HL-60/S4 treated with phorbol 12-myristate 13-acetate at 8.2 ng/mL for 4 days and 3 days (cell line): Measurements from ENCODE around the gene AHNAK.
"Not testable (repeated sequence)": the region's sequence is repeated elsewhere in the genome, so short reads cannot be mapped to it uniquely, and the experiment has no call there.

Experiments used
- in situ Hi-C: fragments of 300-500 bp; cut with MboI; formaldehyde crosslinking; loops from 2 replicates; pipeline ENCODE4 v1.15.0; 2022; ENCODE audit warnings: low sequenced_read_pairs

The AHNAK gene

DNA sequence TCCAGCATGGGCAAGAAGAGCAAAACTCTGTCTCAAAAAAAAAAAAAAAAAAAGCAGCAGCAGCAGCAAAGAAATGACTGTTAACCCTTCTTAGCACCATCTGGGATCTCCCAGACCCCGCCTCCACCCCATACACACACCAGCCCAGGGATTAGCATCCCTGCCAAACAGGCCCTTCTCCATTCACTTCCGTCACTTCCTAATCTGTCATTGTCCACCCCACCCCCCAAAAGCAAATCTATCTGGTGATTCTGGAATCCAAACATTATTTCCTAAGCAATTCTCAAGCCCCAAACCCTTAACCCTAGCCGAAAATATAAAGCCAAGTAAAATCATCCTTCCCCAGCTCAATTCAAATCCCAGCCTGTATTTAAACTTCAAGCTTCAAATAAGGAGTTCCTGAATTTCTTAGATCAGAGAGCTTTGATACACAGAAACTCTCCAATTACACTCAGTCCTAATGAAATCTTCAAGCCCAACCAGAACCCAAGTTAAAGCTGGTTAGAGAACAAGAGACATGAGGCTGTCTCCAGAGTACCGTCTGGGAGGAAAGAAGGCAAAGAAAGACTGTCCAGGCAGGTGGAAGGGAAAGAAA lies 6.0 kb upstream of the AHNAK start:
- in situ Hi-C loops = no loop called here

DNA sequence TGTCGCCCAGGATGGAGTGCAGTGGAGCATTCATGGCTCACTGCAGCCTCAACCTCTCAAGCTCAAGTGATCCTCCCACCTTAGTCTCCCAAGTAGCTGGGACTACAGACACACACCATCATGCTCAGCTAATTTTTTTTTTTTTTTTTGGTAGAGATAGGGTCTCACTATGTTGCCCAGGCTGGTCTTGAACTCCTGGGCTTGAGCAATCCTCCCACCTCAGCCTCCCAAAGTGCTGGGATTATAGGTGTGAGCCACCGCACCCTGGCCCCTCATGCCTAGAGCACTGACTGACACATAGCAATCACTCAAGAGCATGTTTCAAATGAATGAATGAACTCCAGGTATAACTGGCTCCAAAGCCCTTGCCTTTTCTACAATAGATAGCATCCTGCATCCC lies 3.9 kb upstream of the AHNAK start:
- in situ Hi-C loops = not testable (repeated sequence)

DNA sequence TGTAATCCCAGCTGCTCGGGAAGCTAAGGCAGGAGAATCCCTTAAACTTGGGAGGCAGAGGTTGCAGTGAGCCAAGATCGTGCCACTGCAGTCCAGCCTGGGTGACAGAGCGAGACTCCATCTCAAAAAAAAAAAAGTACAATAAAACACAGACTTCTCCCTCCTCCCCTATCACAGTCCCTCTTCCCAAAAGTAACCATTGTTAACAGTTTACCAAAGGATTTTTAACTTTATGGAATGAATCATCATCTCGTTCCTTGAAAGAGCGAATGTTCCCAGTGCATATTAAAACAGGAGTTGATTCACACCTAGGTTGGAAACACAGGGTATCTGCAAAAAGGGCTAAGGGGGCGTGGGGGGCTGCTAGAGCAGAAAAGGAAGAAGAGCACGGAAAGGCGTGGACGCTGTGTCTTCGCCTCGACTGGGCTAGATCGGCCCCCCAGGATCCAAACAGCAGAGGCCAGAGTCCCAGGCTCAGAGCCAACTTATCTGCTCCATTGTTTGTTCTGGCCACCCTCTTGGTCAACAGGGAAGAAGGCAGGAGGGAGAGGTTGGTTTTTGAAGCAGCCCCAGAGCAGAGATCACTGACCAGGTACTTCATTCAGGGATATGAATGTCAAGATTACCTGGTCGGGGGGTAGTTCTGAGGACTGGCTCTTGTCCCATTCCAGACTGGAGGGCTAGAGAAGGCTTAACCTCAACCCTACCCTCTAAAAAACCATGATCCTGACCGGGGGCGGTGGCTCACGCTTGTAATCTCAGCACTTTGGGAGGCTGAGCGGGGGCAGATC lies 2.1 kb upstream of the AHNAK start:
- in situ Hi-C loops = no loop called here

DNA sequence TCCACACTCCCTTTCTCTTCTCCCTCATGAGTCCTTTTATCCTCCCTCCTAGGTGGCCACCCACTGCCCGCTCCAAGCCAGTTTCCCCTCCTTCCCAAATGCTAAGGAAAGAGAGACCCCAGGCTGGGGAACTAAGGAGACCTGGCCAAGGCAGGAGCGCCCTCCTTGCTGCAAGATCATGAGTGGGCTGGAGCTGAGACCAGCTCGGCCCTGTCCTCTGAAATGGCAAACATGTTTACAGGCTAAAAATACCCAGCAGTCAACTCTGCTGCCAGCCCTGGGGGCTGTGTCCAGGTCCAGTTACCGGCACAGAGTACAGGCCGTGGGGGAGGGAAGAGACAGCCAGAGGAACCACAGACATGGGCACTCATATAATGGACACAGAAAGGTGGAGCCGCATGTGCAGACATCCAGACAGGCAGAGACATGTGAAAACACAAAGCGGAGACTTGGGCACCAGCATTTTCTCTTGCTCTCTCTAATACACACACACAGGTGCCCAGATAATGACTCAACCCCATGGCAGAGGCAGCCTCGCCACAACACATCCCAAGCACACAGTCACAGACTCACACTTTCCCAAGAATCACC lies 1.2 kb upstream of the AHNAK start:
- in situ Hi-C loops = no loop called here

DNA sequence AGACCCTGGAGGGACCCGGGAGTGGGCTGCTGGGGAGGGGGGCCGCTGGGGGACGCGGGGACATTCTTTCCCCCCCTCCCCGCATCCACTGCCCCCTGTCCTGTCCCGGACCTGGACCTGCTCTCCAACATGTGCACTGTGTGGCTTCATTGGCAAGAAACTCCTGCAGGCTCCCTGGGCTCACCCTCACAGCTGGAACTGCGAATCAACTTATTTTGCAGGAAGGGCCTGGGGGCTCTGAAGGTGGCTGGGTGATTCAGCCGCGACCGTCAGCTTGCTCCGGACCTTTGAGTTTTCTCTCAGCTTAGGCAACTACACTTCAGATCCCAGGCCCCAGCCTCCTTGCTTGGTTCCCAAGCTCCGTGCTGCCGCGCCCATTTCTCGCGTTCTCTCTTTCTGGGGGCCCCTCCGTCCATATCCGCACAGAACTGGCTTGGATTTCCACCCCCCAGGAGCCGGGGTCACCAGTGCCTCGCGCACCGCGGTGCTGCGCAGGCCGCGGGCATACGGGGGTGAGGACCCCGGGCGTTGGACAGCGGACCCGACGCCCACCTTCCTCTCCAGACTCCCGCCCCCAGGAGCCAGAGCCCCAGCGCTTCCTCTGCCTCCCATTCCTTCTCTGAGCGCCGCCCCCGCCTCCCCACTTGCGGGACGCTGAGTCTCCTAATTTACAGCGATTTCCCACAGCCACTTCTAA lies 471 bp upstream of the AHNAK start:
- in situ Hi-C loops = no loop called here

DNA sequence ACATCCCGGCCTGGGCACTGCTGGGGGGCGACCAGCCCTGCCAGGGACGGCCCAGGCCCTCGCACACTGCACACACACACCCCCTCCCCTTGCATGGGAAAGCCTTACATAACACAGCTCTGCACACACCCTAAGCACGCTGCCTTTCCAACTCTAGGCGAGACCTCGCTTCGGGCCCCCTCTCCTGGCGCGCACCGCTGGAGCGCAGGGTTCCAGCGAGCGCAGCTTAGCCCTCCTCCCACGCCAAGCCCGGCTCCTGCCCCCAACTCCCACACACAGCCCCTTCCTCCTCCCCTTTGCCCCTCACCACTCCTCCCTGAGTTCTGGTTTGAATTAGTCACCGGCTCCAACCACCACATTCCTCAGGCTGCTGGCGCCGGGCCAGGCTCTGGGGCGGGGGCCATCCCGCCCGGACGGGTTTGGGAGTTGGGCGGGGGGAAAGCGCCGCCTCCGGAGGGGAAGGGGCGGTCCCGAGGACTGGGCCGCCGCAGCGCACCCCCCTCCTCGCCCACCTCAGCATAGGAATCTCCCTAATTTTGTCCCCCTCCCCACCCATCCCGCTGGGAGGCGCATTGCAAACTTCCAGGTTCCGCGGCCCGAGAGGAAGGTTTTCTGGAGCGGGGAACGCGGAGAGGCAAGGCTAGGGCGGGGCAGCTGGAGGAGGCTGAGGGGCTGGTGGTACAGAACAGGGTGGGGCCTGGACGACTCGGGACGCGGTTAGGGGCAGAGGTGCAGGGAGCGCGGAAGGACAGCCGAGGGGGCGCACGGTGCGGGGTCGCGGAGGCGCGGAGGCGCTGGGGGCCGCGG lies 966 bp downstream of the AHNAK start:
- in situ Hi-C loops = no loop called here

DNA sequence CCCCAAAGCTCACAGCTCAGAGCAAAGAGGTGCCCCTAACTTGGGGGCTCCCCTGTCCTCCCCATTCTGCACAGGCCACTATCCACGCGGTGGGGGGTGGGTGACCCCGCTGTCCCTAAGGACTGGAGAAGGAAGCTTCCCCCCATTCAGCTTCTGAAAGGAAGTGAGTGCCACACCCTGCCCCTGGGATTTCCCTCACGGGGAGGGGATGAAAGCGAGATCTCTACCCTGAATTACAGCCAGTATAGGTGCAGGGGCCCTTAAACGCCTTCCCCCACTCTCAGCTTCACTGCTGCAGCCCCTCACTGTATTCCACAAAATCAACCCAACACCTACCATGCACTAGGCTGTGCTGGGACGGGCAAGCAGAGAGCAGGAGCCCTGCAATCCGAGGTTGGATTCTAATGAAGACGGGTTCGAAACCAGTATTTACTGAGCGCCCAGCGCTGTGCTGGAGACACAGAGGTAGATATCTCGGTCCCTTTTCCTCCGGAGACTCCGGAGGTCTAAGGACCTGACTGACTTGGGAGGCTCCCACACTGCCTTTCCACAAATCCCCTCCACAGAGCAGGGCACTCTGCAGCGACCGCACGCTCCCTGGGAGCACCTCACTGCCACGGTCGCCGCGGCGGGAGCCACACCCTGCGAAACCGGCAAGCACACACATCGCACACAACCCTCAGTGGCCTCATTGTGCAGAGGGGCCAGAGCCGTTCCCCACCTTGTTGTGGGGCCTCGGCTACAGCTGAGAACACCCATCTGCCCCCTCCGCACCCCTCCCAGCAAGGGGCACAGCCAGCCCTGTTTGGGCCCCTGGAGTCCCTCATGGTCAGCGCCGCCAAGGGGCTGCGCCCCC lies 1.8 kb downstream of the AHNAK start:
- in situ Hi-C loops = no loop called here

DNA sequence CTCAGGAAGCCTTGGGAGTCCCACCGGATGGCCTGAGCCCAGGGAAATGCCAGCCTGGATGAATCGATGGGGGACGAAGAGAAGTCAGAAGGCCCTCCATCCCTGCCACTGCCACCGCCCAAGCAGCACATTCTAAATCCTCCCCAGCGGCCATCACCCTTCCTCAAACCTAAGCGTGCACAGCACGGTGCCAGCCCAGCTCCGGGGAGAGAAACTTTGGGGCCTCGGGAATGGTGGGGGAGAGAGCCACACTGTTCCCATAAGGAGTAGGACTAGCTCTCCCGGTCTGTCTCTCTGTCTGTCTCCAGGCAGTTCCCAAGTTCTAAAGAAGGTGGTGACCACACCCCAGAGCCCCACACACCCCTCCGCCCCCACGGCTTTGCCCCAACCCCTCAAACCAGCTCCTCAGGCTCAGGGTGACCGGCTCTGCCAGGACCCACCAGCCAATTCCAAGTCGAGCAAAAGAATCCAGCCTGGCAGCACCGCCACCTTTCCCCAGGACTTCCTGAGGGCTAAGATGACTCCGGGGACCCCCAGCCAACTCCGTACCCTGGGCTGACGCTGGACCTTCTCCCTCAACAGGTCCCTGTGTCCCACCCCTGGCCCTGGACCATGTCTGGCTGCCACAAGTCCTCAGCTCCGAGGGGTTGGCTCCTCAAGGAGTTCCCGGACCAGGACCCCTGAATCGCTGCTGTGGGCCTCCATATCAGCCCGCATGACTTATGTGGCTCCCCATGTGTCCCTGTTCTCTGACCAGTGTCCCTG lies 2.7 kb downstream of the AHNAK start:
- in situ Hi-C loops = no loop called here

DNA sequence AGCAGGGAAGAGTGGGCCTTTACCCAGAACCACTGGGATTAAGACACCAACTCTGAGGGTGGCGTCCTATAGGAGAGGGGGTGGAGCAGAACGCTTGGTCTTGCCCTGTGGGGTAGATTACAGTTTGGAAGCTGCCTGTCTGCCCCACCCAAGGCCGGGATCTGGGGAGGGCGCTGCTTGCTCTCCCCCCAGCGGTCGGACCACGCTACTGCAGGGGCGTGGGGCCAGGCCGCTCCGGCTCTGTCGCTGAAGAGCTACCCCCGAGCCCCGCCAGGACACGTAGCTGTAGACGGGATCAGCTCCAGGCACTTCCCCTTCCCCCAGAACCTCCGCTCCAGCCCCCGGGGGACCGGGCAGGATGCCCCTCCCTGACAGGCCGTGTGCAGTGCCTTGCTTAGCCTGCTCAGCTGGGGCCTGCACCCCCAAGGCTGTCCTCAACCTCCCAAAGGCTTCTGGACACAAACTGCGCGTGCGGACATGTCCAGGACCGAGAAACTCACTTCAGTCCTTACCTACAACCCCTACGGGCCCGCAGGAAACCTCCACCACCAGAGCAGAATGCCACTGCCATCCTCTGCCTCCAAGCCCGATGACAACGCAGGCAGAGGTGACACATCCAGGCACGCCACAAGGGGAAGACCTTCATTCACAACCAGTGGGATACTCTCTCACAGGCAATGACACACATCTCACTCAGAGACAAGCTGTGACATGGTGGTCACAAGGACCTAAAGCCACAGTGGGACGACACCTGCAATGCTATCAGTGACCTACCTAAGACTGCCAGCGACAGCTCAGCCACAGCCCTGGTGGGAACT lies 3.6 kb downstream of the AHNAK start:
- in situ Hi-C loops = no loop called here

DNA sequence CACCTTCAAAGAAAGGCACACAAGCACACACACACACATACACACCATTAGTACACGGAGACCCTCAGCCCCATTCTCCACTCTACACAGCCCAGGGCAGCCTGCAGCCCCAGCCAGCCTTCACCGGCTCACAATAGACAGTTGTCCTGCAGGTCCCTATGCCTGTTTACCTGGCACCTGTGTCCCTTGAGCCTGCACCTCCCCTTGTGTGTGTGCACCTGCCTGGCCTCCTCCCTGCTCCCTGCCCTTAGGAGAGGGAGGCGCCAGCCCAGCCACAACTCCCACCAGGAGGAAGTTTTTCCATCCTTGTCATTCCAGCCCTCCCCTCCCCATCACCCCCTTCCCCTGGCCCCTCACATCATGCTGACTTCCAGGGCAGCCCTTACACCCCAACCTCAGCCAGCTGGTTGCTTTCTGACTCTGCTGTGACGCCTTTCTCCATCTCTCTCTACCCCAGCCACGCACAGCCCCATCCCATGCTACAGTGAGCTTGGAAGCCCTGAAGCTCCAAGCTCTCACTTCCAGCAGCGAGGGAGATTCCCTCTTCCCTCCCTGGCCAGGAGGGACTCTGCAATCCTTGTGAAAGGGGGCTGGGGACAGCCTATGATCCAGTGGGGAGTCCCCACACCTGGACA lies 4.4 kb downstream of the AHNAK start:
- in situ Hi-C loops = no loop called here

DNA sequence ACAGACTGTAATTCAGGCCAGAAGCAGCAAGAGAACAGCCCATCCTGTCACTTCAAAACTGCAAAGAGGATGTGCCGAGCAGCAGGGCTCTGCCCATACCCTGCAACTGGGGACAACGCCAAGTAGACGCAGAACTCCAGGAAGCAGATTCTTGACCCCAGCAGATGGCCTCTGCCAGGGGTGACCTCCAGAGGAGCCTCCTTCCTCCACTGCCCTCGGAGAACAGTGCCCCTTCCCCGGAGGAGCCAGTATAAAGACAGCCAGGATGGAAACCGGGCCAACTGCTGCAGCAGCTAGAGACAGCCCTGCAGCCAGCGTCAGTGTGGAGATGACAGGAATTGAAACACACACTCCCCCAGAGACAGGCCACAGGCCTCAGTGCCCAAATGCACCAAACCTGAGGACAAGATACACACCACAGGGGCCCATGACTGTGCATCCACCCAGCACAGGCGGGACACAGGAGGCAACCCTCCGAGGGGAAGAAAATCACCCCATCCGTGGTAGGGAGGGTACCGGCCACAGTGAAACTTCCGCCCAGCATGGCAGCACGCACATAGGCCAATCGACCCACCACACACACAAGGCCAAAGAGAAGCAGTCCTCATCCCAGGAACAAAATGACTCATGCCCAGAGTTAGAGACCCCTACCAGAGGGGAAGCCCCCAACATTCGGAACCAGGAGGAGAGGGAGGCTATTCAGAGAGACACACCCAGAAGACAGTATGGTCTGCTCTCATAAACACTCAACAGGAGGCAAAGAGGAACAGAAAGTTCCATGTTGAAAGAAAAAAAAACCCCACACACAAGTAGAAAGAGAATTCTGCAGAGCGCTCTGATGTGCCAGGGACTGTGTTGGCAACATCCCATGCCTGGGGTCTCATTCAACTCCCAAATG lies 5.6 kb downstream of the AHNAK start:
- in situ Hi-C loops = no loop called here

DNA sequence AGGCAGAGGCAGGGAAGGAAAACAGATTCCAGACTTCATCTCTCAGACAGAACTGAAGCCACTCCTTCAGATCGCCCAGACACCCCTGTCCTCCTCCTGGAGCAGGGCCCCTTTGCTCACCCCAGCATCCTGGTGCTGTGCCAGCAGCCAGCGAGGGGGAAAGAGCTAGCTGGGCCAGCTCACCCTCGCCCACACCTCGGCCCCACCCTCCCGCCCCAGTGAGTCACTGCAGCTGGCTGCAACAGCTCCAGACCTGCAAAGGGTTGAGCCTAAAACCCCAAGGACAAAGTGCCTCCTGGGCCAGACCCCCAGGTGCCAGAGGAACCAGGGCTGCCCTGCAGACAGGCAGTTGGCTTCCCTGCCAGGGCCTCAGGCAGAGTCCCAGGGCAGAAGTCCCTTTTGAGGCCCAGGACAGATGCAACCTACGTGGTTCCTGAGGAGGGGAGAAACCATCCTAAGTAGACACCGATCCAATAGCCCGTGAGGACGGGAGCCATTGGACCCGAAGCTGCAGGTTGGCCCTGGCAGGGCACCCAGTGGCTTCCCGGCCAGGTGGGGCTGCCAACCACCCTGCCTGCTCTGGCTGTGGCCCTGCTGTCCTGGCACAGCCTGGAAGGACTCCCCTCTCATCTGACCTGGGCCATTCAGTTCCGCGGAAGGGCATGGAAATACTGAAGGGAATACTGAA lies 7.2 kb downstream of the AHNAK start:
- in situ Hi-C loops = no loop called here

DNA sequence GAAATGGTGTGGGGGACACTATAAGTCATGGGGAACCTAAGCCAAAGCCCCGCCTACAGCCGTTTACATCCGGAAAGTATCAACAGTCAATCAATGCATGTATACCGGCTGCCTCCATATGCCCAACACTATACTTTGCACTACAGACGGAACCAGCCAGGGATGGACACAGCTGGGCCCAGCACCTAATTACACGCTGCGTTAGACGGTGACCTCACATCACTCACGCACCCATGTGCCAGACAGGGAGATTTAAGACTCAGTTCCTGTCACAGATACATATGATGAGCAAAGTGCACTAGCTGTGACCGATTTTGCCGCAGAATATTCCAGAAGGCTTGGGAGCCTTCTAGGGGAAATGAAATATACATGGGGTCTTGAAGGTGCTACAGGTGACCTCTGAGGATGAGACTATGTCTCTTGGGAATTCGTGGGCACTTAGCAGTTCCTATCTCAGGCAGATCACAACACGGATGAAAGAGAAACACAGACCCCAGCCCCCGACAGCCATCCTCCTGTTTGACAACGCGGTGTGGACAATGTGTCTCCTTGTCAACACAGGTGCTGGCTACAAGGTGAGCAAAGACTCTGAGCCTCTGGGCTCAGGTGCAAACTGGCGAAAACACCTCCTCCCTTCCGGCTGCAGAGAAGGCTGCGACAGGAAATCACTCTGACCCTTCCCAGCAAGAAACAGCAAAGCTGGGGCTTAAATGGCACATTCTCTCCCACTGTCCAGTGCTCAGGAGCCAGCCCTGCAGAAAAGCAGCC lies 8.0 kb downstream of the AHNAK start:
- in situ Hi-C loops = no loop called here

DNA sequence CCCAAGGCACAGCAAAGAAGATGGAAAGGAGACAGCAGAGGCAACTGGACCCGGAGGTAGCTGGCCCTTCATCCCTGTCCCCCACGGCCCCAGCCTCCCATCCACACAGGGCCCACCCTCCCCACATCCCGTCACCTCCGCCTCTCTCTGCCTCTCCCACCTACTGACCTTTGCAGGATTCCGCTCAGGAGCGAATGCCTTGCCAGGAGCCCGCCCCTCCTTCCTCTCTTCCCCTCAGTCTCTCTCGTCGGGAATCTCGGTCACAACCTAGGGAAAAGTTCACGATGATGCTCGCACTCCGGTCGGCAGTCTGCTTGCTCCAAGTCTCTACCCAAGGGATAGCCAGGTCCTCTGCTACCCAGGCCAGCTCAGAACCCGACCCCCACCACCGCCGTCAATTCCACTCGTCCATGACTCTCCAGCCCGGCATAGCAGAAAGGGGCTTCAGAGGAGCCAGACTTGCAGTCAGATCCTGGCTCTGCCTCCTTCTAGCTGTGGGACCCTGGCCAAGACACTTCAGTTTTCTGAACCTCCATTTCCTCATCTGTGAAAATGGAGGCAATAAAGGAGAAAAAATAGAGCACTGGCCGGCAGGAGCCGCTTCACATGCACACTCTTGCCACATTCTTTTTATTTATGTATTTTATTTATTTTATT lies 10.2 kb downstream of the AHNAK start:
- in situ Hi-C loops = no loop called here

DNA sequence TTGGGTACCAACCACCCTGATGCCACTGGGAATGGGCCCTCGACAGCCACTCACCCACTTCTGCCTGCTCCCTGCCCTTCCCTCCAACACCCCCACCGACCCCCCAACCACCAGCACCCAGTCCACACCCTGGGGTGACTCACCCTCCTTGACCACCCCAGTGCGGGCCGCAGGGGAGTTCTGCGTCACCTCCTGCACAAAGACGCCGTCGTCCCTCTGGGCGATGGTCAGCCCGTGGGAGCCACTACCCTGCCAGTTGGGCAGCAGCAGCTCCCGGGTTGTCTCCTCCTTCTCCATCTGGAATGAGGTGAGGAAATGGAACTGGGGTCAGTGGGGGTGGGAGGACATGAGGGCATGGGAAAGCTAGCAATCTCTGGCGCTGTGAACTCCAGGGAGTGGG lies 10.8 kb downstream of the AHNAK start:
- in situ Hi-C loops = no loop called here
